ELF-1 (cell line): Measurements from ENCODE around the gene ZNF668.
"Not testable (repeated sequence)": the region's sequence is repeated elsewhere in the genome, so short reads cannot be mapped to it uniquely, and the experiment has no call there.

Source experiments
- DNase-seq: peaks from one replicate; pipeline ENCODE4 v3.0.0-alpha.2; 2016; ENCODE audit warnings: low read depth, low spot score

Gene ZNF668

GRCh38 chr16:31061126-31061812, 12.8 kb downstream of the ZNF668 start:
- no peak for DNase-seq

GRCh38 chr16:31055613-31056012, 18.4 kb downstream of the ZNF668 start:
- DNase-seq = peak; percentile 30

GRCh38 chr16:31052114-31052513, 21.9 kb downstream of the ZNF668 start:
- DNase-seq = no peak

- DNase-seq = no peak
Observed at GRCh38 chr16:31050280-31051030, 23.6 kb downstream of the ZNF668 start.

- no peak for DNase-seq
Observed at GRCh38 chr16:31043898-31044481, 30.1 kb downstream of the ZNF668 start.

- DNase-seq = no peak
Observed at GRCh38 chr16:31043352-31043751, 30.7 kb downstream of the ZNF668 start.

GRCh38 chr16:31042866-31043265, 31.2 kb downstream of the ZNF668 start:
- no peak for DNase-seq

- no peak for DNase-seq
Observed at GRCh38 chr16:31038993-31039392, 35.0 kb downstream of the ZNF668 start.

GRCh38 chr16:31036691-31037090, 37.3 kb downstream of the ZNF668 start:
- DNase-seq = no peak

GRCh38 chr16:31033709-31034492, 40.1 kb downstream of the ZNF668 start:
- peak; percentile 84 for DNase-seq

GRCh38 chr16:31032736-31033708, 41.0 kb downstream of the ZNF668 start, which contains the start of gene STX4:
Gene STX4, plus strand, starts transcription at chr16:31033558. Its CDS starts 248 bp downstream, at chr16:31033806.
- peak; percentile 94 for DNase-seq

- no peak for DNase-seq
Observed at GRCh38 chr16:31031276-31031675, 42.8 kb downstream of the ZNF668 start.

GRCh38 chr16:31029272-31029671, 44.8 kb downstream of the ZNF668 start:
- DNase-seq = no peak

- no peak for DNase-seq
Observed at GRCh38 chr16:31025339-31025738, 48.7 kb downstream of the ZNF668 start.

- DNase-seq = no peak
Observed at GRCh38 chr16:31023627-31024226, 50.3 kb downstream of the ZNF668 start.

GRCh38 chr16:31023252-31023602, 50.8 kb downstream of the ZNF668 start:
- no peak for DNase-seq

- DNase-seq = no peak
Observed at GRCh38 chr16:31022544-31023251, 51.3 kb downstream of the ZNF668 start.

GRCh38 chr16:31020536-31020935, 53.5 kb downstream of the ZNF668 start:
- no peak for DNase-seq

- not testable (repeated sequence) for DNase-seq
Observed at GRCh38 chr16:31017756-31018155, 56.3 kb downstream of the ZNF668 start.

GRCh38 chr16:31016018-31016417, 58.0 kb downstream of the ZNF668 start:
- DNase-seq = no peak
